HepG2 (cell line): Measurements from ENCODE around the gene DLG2.

ENCODE experiments used
- BCL6 ChIP-seq: IDR thresholded peaks from 2 replicates; pipeline ENCODE4 v1.6.1; 2016; ENCODE audit warnings: missing genetic modification reagents, missing compliant biosample characterization
- BHLHE40 ChIP-seq: IDR thresholded peaks from 2 replicates; pipeline ENCODE4 v1.6.1; 2011; ENCODE audit warnings: low read length, improper control_type of control experiment
- HOMEZ ChIP-seq: IDR thresholded peaks from 2 replicates; pipeline ENCODE4 v1.6.1; 2016; ENCODE audit warnings: low read depth
- MTF1 ChIP-seq: sonication (generic); formaldehyde crosslinking; IDR thresholded peaks from 2 replicates; pipeline ENCODE4 v1.5.0; 2020; ENCODE audit warnings: missing genetic modification reagents
- PCBP2 ChIP-seq: fragments of 200-400 bp; formaldehyde crosslinking; optimal IDR thresholded peaks from 2 replicates; pipeline ENCODE3; 2018; ENCODE audit warnings: low read length, low read depth; ENCODE audit not compliant: poor library complexity, severe bottlenecking
- RCOR2 ChIP-seq: IDR thresholded peaks from 2 replicates; pipeline ENCODE4 v1.6.1; 2016; ENCODE audit warnings: missing biosample characterization, missing genetic modification reagents
- RNF219 ChIP-seq: sonication (generic); formaldehyde crosslinking; IDR thresholded peaks from 2 replicates; pipeline ENCODE4 v1.5.0; 2020; ENCODE audit warnings: mild to moderate bottlenecking, missing genetic modification reagents
- SRSF1 ChIP-seq: fragments of 200-400 bp; formaldehyde crosslinking; optimal IDR thresholded peaks from 2 replicates; pipeline ENCODE3; 2017; ENCODE audit warnings: mild to moderate bottlenecking, low read depth, low read length, moderate library complexity
- ZNF263 ChIP-seq: sonication (generic); formaldehyde crosslinking; IDR thresholded peaks from 2 replicates; pipeline ENCODE4 v1.4.0; 2020; ENCODE audit warnings: missing genetic modification reagents
- ZNF570 ChIP-seq: sonication (generic); formaldehyde crosslinking; IDR thresholded peaks from 2 replicates; pipeline ENCODE4 v1.4.0; 2020; ENCODE audit warnings: mild to moderate bottlenecking, missing genetic modification reagents, borderline replicate concordance
- TF ChIP-seq, protein P1 (sequence below): sonication (generic); formaldehyde crosslinking; IDR thresholded peaks from 2 replicates; pipeline ENCODE4 v1.5.0; 2020; ENCODE audit warnings: mild to moderate bottlenecking, missing genetic modification reagents, moderate library complexity

- TF ChIP-seq, protein P1, sequence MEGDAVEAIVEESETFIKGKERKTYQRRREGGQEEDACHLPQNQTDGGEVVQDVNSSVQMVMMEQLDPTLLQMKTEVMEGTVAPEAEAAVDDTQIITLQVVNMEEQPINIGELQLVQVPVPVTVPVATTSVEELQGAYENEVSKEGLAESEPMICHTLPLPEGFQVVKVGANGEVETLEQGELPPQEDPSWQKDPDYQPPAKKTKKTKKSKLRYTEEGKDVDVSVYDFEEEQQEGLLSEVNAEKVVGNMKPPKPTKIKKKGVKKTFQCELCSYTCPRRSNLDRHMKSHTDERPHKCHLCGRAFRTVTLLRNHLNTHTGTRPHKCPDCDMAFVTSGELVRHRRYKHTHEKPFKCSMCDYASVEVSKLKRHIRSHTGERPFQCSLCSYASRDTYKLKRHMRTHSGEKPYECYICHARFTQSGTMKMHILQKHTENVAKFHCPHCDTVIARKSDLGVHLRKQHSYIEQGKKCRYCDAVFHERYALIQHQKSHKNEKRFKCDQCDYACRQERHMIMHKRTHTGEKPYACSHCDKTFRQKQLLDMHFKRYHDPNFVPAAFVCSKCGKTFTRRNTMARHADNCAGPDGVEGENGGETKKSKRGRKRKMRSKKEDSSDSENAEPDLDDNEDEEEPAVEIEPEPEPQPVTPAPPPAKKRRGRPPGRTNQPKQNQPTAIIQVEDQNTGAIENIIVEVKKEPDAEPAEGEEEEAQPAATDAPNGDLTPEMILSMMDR (CRISPR knock-in tag) = no peak
- TF ChIP-seq BHLHE40 (no peak), BCL6 (CRISPR knock-in tag) (no peak), PCBP2 (no peak), RCOR2 (CRISPR knock-in tag) (no peak), RNF219 (no peak), SRSF1 (no peak), ZNF570 (CRISPR knock-in tag) (no peak), ZNF263 (CRISPR knock-in tag) (no peak), MTF1 (CRISPR knock-in tag) (no peak), HOMEZ (CRISPR knock-in tag) (no peak)
Measured at GRCh38 chr11:84853841-84854497, 773.2 kb downstream of the DLG2 start.
